HG02610 (cell line): ENCODE data around the gene ELMO3.

Source experiments
- ATAC-seq: cut with Tn5 transposase; IDR thresholded peaks from one replicate; pipeline ENCODE4 v1.9.1; 2021; ENCODE audit warnings: mild to moderate bottlenecking, moderate library complexity; ENCODE audit not compliant: unreplicated experiment

The ELMO3 gene

GRCh38 chr16:67181346-67181745, 17.6 kb upstream of the ELMO3 start:
- ATAC-seq: no peak

- no peak for ATAC-seq
Measured at GRCh38 chr16:67182288-67182687, 16.6 kb upstream of the ELMO3 start.

GRCh38 chr16:67183284-67183626, 15.7 kb upstream of the ELMO3 start:
- no peak for ATAC-seq

GRCh38 chr16:67183627-67184452, 15.1 kb upstream of the ELMO3 start, which contains the start of gene MATCAP1:
TSS of gene MATCAP1 (minus strand) at chr16:67183963. CDS start at chr16:67180610, 3,353 bp downstream.
- ATAC-seq: peak; percentile 95

- no peak for ATAC-seq
Measured at GRCh38 chr16:67184453-67184994, 14.4 kb upstream of the ELMO3 start.

GRCh38 chr16:67184995-67185650, 13.8 kb upstream of the ELMO3 start:
- no peak for ATAC-seq

GRCh38 chr16:67185651-67186134, 13.2 kb upstream of the ELMO3 start:
- no peak for ATAC-seq

- no peak for ATAC-seq
Measured at GRCh38 chr16:67186550-67186950, 12.4 kb upstream of the ELMO3 start.

- no peak for ATAC-seq
Measured at GRCh38 chr16:67187175-67187890, 11.6 kb upstream of the ELMO3 start.

GRCh38 chr16:67188323-67188722, 10.6 kb upstream of the ELMO3 start:
- no peak for ATAC-seq

GRCh38 chr16:67188798-67189197, 10.1 kb upstream of the ELMO3 start:
- no peak for ATAC-seq

GRCh38 chr16:67190041-67190440, 8.9 kb upstream of the ELMO3 start, which contains the start of gene EXOC3L1:
TSS of gene EXOC3L1 (minus strand) at chr16:67190136. CDS start at chr16:67189676, 460 bp downstream.
- no peak for ATAC-seq

- no peak for ATAC-seq
Measured at GRCh38 chr16:67190448-67191399, 8.2 kb upstream of the ELMO3 start.

- ATAC-seq: no peak
Measured at GRCh38 chr16:67191411-67191994, 7.4 kb upstream of the ELMO3 start.

- peak; percentile 89 for ATAC-seq
Measured at GRCh38 chr16:67191995-67192681, 6.8 kb upstream of the ELMO3 start, which contains the start of gene E2F4. TSS of gene E2F4 (plus strand) at chr16:67192155. CDS start at chr16:67192228, 73 bp downstream.

- no peak for ATAC-seq
Measured at GRCh38 chr16:67192781-67193361, 6.1 kb upstream of the ELMO3 start.

- no peak for ATAC-seq
Measured at GRCh38 chr16:67193536-67193935, 5.4 kb upstream of the ELMO3 start.

- no peak for ATAC-seq
Measured at GRCh38 chr16:67194260-67194659, 4.7 kb upstream of the ELMO3 start.

- no peak for ATAC-seq
Measured at GRCh38 chr16:67195676-67196075, 3.3 kb upstream of the ELMO3 start.
